NCI-H226 (cell line): ENCODE results near the gene DIABLO.
"Not testable (repeated sequence)": the region's sequence is repeated elsewhere in the genome, so short reads cannot be mapped to it uniquely, and the experiment has no call there.

Experiments
- DNase-seq: peaks from one replicate; pipeline ENCODE4 v3.0.0-alpha.2; 2015

The DIABLO gene

GRCh38 chr12:122225683-122226365, at the start of gene DIABLO:
TSS of gene DIABLO (minus strand) at chr12:122226052. CDS start at chr12:122226014, 38 bp downstream.
- DNase-seq: peak; percentile 98

GRCh38 chr12:122275459-122275858, 49.6 kb upstream of the DIABLO start:
- no peak for DNase-seq

GRCh38 chr12:122266230-122266901, 40.5 kb upstream of the DIABLO start, which contains the start of gene VPS33A:
TSS of gene VPS33A (minus strand) at chr12:122266494. CDS start at chr12:122266408, 86 bp downstream.
- DNase-seq: peak; percentile 97

- no peak for DNase-seq
These were observed 40.0 kb upstream of the DIABLO start for GRCh38 chr12:122265886-122266229.

GRCh38 chr12:122265476-122265875, 39.6 kb upstream of the DIABLO start:
- DNase-seq: no peak

GRCh38 chr12:122260735-122261134, 34.9 kb upstream of the DIABLO start:
- not testable (repeated sequence) for DNase-seq

GRCh38 chr12:122258939-122259338, 33.1 kb upstream of the DIABLO start:
- DNase-seq: not testable (repeated sequence)

- not testable (repeated sequence) for DNase-seq
These were observed 32.6 kb upstream of the DIABLO start for GRCh38 chr12:122258462-122258861.

GRCh38 chr12:122250536-122250935, 24.7 kb upstream of the DIABLO start:
- no peak for DNase-seq

GRCh38 chr12:122250047-122250446, 24.2 kb upstream of the DIABLO start:
- no peak for DNase-seq

GRCh38 chr12:122245553-122245952, 19.7 kb upstream of the DIABLO start:
- no peak for DNase-seq

- DNase-seq: no peak
These were observed 18.9 kb upstream of the DIABLO start for GRCh38 chr12:122244565-122245371.

- DNase-seq: no peak
These were observed 18.1 kb upstream of the DIABLO start for GRCh38 chr12:122243965-122244364.

GRCh38 chr12:122238861-122239260, 13.0 kb upstream of the DIABLO start:
- DNase-seq: no peak

GRCh38 chr12:122235741-122236140, 9.9 kb upstream of the DIABLO start:
- no peak for DNase-seq

GRCh38 chr12:122232691-122233090, 6.8 kb upstream of the DIABLO start:
- DNase-seq: no peak

GRCh38 chr12:122230798-122231197, 4.9 kb upstream of the DIABLO start:
- DNase-seq: no peak

GRCh38 chr12:122228092-122228491, 2.2 kb upstream of the DIABLO start:
- no peak for DNase-seq

GRCh38 chr12:122227341-122227740, 1.5 kb upstream of the DIABLO start:
- no peak for DNase-seq

GRCh38 chr12:122226366-122227125, 694 bp upstream of the DIABLO start:
- no peak for DNase-seq

GRCh38 chr12:122216445-122216844, 9.4 kb downstream of the DIABLO start:
- DNase-seq: no peak

GRCh38 chr12:122215771-122216170, 10.1 kb downstream of the DIABLO start:
- DNase-seq: no peak
